LoVo (cell line): Measurements from ENCODE around the gene WDR4.
A peak's percentile ranks its signal among the peaks of the same experiment; 100 is the strongest.
"Not testable (repeated sequence)": the region's sequence is repeated elsewhere in the genome, so short reads cannot be mapped to it uniquely, and the experiment has no call there.

Source experiments
- DNase-seq: peaks from one replicate; pipeline ENCODE4 v3.0.0-alpha.2; 2016; ENCODE audit warnings: low spot score

The WDR4 gene

GRCh38 chr21:42815217-42815616 lies 64.1 kb downstream of the WDR4 start:
- DNase-seq: no peak

- DNase-seq: peak; percentile 55
Observed at GRCh38 chr21:42812528-42813241, 66.7 kb downstream of the WDR4 start.

- no peak for DNase-seq
Observed at GRCh38 chr21:42811960-42812359, 67.4 kb downstream of the WDR4 start.

- no peak for DNase-seq
Observed at GRCh38 chr21:42809577-42810475, 69.5 kb downstream of the WDR4 start.

- no peak for DNase-seq
Observed at GRCh38 chr21:42809171-42809570, 70.2 kb downstream of the WDR4 start.

GRCh38 chr21:42807938-42808613 lies 71.3 kb downstream of the WDR4 start:
- DNase-seq: no peak

- DNase-seq: not testable (repeated sequence)
Observed at GRCh38 chr21:42807293-42807895, 71.9 kb downstream of the WDR4 start.

- DNase-seq: no peak
Observed at GRCh38 chr21:42806509-42807140, 72.7 kb downstream of the WDR4 start.

GRCh38 chr21:42801616-42802015 lies 77.7 kb downstream of the WDR4 start:
- not testable (repeated sequence) for DNase-seq

GRCh38 chr21:42799948-42800347 lies 79.4 kb downstream of the WDR4 start:
- no peak for DNase-seq

GRCh38 chr21:42799516-42799915 lies 79.8 kb downstream of the WDR4 start:
- DNase-seq: peak; percentile 60
